ENCODE data around the gene CHCHD3. TPM values are rescaled to one million over a fixed set of nuclear protein-coding genes. Genes with fewer than 3 reads are reported as not detected.

Gene CHCHD3
- total RNA-seq, 1 donor from 2014 or later = 50.6 TPM

GRCh38 chr7:132806834-132807233, 275.1 kb downstream of the CHCHD3 start:
- DNase-seq (ENCODE audit: extremely low spot score in 2 of 2) = no peak
- Histone ChIP-seq H3K4me1 (no peaks in the 10 kb centered on the region), H3K36me3 (no peaks in the 10 kb centered on the region), H3K9me3 (no peaks in the 10 kb centered on the region), H3K4me3 (no peak overlapping the region), H3K27me3 (no peaks in the 10 kb centered on the region), H3K27ac (no peak overlapping the region)
- TF ChIP-seq POLR2A (IDR thresholded peaks at IDR 0.05) (no peak), POLR2AphosphoS5 (IDR thresholded peaks at IDR 0.05; ENCODE audit: insufficient read depth in 1 of 2, low read depth in 1 of 2) (no peak)
- TF ChIP-seq, protein P1, sequence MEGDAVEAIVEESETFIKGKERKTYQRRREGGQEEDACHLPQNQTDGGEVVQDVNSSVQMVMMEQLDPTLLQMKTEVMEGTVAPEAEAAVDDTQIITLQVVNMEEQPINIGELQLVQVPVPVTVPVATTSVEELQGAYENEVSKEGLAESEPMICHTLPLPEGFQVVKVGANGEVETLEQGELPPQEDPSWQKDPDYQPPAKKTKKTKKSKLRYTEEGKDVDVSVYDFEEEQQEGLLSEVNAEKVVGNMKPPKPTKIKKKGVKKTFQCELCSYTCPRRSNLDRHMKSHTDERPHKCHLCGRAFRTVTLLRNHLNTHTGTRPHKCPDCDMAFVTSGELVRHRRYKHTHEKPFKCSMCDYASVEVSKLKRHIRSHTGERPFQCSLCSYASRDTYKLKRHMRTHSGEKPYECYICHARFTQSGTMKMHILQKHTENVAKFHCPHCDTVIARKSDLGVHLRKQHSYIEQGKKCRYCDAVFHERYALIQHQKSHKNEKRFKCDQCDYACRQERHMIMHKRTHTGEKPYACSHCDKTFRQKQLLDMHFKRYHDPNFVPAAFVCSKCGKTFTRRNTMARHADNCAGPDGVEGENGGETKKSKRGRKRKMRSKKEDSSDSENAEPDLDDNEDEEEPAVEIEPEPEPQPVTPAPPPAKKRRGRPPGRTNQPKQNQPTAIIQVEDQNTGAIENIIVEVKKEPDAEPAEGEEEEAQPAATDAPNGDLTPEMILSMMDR (IDR thresholded peaks at IDR 0.05) = no peak
- intact Hi-C loops (cut with DNase I) = no loop called here

DNA sequence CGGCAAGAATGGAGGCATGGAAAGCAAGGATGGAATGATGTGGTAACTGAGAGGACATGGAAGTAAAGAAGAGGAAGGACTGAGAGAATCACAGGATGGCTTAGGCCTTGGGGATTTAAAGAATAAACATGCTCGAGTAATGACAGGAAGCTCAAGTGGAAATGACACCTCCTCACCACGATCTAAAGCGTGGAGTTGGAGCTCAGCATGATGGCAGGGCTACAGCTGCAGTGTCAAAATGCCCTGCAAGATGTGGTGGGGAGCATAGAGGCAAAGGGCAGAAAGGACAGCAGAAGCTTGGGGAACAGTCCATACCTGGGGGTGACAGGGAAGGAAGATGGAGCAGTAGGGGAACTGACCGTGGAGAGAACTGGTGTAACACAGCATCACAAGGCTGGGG, 276.1 kb downstream of the CHCHD3 start:
- Histone ChIP-seq H3K4me1 (no peaks in the 10 kb centered on the region), H3K27ac (no peak overlapping the region), H3K36me3 (no peaks in the 10 kb centered on the region), H3K27me3 (no peaks in the 10 kb centered on the region), H3K4me3 (no peak overlapping the region), H3K9me3 (no peaks in the 10 kb centered on the region)
- no peak for DNase-seq (ENCODE audit: extremely low spot score in 2 of 2)
- TF ChIP-seq, protein P1 (IDR thresholded peaks at IDR 0.05) = no peak
- TF ChIP-seq POLR2A (IDR thresholded peaks at IDR 0.05) = no peak
- TF ChIP-seq POLR2AphosphoS5 (IDR thresholded peaks at IDR 0.05; ENCODE audit: insufficient read depth in 1 of 2, low read depth in 1 of 2) = no peak
- intact Hi-C loops (cut with DNase I) = no loop called here

- Histone ChIP-seq H3K27ac (no peak overlapping the region), H3K36me3 (no peaks in the 10 kb centered on the region), H3K4me1 (no peaks in the 10 kb centered on the region), H3K9me3 (no peaks in the 10 kb centered on the region), H3K4me3 (no peak overlapping the region), H3K27me3 (no peaks in the 10 kb centered on the region)
- DNase-seq (ENCODE audit: extremely low spot score in 2 of 2) = no peak
- intact Hi-C loops (cut with DNase I) = no loop called here
- no peak for TF ChIP-seq POLR2A (IDR thresholded peaks at IDR 0.05)
- TF ChIP-seq, protein P1 (IDR thresholded peaks at IDR 0.05) = no peak
- no peak for TF ChIP-seq POLR2AphosphoS5 (IDR thresholded peaks at IDR 0.05; ENCODE audit: insufficient read depth in 1 of 2, low read depth in 1 of 2)
These were observed 276.9 kb downstream of the CHCHD3 start for GRCh38 chr7:132804849-132805485.

DNA sequence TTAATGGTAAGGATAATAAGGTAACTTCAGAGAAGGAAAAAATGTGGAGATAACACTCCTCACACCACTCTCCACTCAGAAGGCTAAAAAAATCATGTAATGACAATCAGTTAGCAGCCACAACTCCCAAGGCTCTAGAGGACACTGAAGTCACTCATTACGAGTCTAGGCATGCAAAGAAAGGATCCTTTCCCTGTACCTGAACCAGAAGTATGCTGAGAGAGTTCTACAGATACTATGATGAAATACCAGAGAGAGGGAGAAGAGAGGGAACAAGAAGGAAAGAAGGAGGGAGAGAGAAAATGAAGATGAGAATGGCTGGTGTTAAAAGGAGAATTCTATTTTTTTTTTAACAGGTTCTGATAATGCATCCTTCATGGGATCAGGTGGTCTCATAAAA, 281.4 kb downstream of the CHCHD3 start:
- Histone ChIP-seq H3K36me3 (peaks cover 0 to 3% of the 10 kb centered on the region in 2 donors), H3K9me3 (no peaks in the 10 kb centered on the region), H3K4me1 (no peaks in the 10 kb centered on the region), H3K4me3 (no peak overlapping the region), H3K27me3 (no peaks in the 10 kb centered on the region), H3K27ac (no peak overlapping the region)
- DNase-seq (ENCODE audit: extremely low spot score in 2 of 2) = no peak
- TF ChIP-seq POLR2AphosphoS5 (IDR thresholded peaks at IDR 0.05; ENCODE audit: insufficient read depth in 1 of 2, low read depth in 1 of 2) = no peak
- no peak for TF ChIP-seq POLR2A (IDR thresholded peaks at IDR 0.05)
- TF ChIP-seq, protein P1 (IDR thresholded peaks at IDR 0.05) = no peak
- intact Hi-C loops (cut with DNase I) = no loop called here

- DNase-seq (ENCODE audit: extremely low spot score in 2 of 2) = no peak
- no peak overlapping the region for H3K27ac ChIP-seq
- H3K4me1 ChIP-seq = no peaks in the 10 kb centered on the region
- intact Hi-C loops (cut with DNase I) = no loop called here
- no peak for TF ChIP-seq POLR2AphosphoS5 (IDR thresholded peaks at IDR 0.05; ENCODE audit: insufficient read depth in 1 of 2, low read depth in 1 of 2)
- no peak for TF ChIP-seq POLR2A (IDR thresholded peaks at IDR 0.05)
- TF ChIP-seq, protein P1 (IDR thresholded peaks at IDR 0.05) = no peak
- H3K4me3 ChIP-seq = no peak overlapping the region
- peaks cover 0 to 3% of the 10 kb centered on the region in 2 donors for H3K36me3 ChIP-seq
- H3K27me3 ChIP-seq = no peaks in the 10 kb centered on the region
- H3K9me3 ChIP-seq = no peaks in the 10 kb centered on the region
These were observed 282.8 kb downstream of the CHCHD3 start for GRCh38 chr7:132799081-132799413.

All from vagina (tissue), 2 donors.